Fibroblast of the conjunctiva (primary cell): Measurements from ENCODE around the gene EREG.
"Not testable (repeated sequence)": the region's sequence is repeated elsewhere in the genome, so short reads cannot be mapped to it uniquely, and the experiment has no call there.

Source experiments
- DNase-seq: peaks from one replicate; pipeline ENCODE4 v3.0.0-alpha.2; 2010; ENCODE audit warnings: low read depth

The EREG gene

GRCh38 chr4:74390677-74391076 is 25.7 kb downstream of the EREG start:
- no peak for DNase-seq

- no peak for DNase-seq
These were observed 26.4 kb downstream of the EREG start for GRCh38 chr4:74391346-74391745.

- DNase-seq: no peak
These were observed 27.0 kb downstream of the EREG start for GRCh38 chr4:74391890-74392475.

- no peak for DNase-seq
These were observed 29.7 kb downstream of the EREG start for GRCh38 chr4:74394476-74395136.

DNA sequence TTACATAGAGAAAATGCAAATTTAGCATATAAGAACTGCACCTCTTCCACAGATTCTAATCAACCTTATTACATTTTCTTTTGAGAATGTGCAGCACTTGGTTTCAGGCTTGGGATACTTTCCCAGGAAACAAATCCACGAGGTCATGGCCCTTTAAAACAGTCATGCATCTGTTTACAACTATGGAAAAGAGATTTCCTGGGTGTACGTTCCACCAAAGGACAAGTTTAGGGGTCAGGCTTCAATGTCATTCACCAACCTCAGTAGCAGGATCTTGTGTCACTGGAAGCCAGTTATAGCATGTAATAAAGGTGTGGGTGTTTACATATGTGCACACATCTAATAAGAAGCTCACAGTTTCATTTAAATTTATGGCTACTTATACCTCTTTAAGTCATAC is 30.7 kb downstream of the EREG start:
- no peak for DNase-seq

GRCh38 chr4:74397748-74398426 is 32.9 kb downstream of the EREG start:
- no peak for DNase-seq

GRCh38 chr4:74398894-74399589 is 34.1 kb downstream of the EREG start:
- not testable (repeated sequence) for DNase-seq

- no peak for DNase-seq
These were observed 35.5 kb downstream of the EREG start for GRCh38 chr4:74400395-74400794.

- DNase-seq: no peak
These were observed 37.9 kb downstream of the EREG start for GRCh38 chr4:74402692-74403456.

- no peak for DNase-seq
These were observed 42.9 kb downstream of the EREG start for GRCh38 chr4:74407891-74408290.

DNA sequence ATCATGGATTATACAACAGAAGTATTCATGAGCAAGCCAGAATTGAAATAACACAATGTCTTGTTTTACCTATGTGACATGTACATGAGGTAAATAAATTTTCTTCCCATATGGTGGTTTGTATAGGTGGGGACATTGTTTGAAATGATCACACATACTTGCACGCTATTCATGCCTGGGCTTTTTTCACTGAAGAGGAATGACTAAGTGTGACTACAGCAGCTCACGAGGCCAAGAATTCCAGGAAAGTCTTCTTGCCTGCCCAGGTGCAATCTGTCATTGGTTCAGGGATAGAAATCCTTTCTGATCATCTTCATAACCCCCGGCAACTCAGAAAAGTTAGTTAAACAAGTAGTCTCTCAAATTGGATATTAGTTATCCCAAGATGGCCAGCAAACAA is 43.7 kb downstream of the EREG start:
- no peak for DNase-seq

DNA sequence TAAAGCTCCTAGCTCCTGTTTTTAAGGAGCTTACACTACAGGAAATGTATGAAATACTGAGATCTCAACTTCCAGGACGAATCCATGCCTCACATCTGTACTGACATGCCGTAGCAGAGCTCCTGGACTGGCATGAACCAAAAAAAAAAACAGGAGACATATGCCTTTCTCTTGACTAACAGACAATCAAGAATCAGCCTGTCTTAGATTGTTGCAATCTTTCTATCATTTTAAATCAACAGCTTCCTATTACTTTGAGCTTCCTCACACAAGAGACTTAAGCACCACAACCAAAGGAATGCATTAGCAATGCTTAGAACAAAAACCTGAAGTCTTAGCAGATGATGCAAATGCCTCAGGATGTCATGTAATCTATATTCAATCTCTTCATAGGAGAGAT is 45.3 kb downstream of the EREG start:
- no peak for DNase-seq

DNA sequence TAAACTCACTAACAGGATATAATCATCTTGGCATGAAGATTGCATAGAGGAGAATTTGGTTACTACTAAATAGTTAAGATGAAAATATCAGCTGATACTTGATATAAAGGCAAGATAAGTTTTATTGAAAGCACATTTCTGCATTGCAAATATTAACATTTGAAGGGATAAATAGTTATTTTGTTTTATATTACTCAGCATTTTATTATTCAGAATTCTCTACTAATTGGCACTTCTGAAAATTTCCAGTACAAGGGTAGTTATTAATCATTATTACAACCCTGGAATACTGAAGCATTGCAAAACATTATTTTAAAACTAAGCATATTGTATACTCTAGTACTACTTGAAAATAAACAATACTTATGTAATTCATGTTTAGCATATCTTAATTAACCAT is 47.3 kb downstream of the EREG start:
- no peak for DNase-seq

DNA sequence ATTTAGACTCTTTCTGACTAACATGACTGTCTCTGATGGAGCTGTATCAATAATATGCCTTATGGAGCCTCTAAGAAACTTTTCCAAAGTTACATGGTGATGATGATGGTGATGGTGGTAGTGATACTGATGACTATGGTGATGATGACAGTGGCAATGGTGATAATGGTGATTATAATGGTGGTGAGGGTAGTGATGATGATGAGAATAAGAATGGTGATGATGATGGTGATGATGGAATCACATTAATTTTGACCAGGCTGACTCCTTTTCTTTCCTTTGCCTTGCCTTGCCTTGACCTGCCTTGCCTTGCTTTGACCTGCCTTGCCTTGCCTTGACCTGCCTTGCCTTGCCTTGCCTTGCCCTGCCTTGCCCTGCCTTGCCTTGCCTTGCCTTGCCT is 48.3 kb downstream of the EREG start:
- DNase-seq: no peak

DNA sequence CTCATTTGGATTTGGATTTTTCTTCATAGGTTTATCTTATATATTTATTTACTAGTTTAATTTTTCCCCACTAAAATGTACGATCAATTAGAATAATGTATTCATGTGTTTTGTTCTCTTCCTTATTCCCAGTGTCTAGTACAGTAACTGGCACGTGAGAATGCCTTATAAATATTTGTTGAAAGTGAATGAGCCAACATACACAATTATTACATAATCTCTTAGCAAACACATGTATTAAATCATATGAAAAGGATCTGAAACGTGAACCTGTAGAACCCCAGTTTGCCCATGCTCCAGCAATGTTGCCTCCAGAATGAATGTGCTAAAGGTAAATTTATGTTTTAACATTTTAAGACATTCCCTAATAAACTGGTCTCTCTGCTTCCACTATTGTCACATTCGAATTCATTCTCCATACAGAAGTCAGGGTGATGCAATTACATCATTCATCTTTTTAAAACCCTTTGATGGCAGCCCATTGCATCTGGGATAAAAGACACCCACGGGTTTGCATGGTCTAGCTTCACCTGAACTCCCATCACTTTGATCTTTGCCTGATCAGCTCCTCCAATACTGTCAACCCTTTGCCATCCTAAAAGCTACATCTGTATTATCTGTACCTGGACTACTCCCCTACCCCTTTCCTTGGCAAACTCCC is 49.3 kb downstream of the EREG start:
- no peak for DNase-seq

DNA sequence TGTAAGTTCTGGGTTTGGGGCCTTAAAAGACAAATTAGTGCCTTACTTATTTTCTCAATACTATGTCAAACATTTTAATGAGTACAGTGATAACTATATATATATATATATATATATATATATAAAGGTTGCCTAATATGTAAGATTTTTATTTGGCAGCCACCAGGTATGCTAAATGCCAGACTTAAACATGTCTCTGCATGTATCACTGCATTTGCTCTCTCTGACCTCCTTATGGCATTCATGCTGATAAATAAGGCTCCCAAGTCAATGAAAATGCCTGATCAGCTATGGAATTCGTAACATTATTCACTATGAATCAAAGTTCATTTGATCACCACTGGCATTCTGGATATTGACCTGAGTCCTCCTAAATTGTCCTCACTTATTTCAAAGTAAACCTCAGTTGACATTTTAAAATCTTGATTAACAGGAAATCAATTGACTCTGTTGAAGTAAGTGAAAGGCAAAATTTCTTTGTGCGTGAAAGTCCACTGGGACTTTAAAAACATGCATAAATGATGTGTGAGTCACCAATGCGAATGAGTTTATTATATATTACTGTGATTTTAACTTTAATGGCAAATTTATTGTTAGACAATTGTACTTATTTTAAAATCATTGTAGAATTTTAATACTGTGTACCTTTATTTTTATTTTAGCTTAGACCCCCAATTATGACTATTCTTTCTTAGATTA is 50.8 kb downstream of the EREG start:
- no peak for DNase-seq

- peak; percentile 59 for DNase-seq
These were observed 53.2 kb downstream of the EREG start for GRCh38 chr4:74418063-74418670.

GRCh38 chr4:74420863-74421262 is 55.9 kb downstream of the EREG start:
- DNase-seq: no peak

- DNase-seq: no peak
These were observed 58.2 kb downstream of the EREG start for GRCh38 chr4:74423104-74423503.

DNA sequence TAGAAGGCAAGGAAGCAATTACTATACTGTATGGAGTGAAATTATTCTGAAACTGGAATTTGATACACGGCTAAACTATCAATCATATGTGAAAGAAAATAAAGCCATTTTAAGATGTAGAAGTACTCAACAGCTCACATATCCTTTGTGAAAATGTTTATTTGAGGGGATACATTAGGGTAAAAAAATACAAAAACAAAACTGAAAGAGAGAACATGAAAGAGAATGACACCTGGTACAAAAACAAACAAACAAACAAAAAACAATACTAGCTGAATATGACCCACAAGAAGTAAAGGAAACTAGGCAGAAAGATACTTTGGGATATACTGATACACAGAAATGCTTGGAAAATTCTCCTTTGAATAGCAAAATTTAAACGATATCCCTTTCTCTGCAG is 59.2 kb downstream of the EREG start:
- DNase-seq: no peak

DNA sequence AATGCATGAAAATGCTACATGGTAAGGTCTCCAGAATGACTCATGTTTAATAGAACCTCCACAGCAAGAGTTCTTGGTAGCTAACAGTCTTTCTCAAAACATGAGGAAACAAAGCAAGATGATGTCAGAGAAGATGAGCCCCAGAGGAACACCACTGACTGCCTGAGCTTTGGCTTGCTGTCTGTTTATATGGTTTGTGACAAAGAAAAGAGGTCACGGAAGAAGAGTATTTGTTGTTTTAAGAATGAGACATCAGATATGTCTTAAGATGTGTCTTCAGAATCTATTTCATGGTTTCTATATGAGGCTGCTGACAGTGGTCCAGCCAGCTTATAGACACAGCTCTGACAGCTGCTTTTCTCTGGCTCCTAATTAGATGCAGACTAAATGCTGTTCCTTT is 61.2 kb downstream of the EREG start:
- DNase-seq: peak; percentile 41
